Iris pigment epithelial cell (primary cell): Measurements from ENCODE around the gene USP24.

ENCODE experiments used
- DNase-seq: peaks from one replicate; pipeline ENCODE4 v3.0.0-alpha.2; 2011; ENCODE audit warnings: low read depth

The USP24 gene

GRCh38 chr1:55215194-55216021 is at the start of gene USP24:
USP24 (minus strand) TSS chr1:55215364; CDS start chr1:55215113, 251 bp downstream.
- DNase-seq = peak; percentile 62

GRCh38 chr1:55262822-55263221 is 47.7 kb upstream of the USP24 start:
- DNase-seq = peak; percentile 91

DNA sequence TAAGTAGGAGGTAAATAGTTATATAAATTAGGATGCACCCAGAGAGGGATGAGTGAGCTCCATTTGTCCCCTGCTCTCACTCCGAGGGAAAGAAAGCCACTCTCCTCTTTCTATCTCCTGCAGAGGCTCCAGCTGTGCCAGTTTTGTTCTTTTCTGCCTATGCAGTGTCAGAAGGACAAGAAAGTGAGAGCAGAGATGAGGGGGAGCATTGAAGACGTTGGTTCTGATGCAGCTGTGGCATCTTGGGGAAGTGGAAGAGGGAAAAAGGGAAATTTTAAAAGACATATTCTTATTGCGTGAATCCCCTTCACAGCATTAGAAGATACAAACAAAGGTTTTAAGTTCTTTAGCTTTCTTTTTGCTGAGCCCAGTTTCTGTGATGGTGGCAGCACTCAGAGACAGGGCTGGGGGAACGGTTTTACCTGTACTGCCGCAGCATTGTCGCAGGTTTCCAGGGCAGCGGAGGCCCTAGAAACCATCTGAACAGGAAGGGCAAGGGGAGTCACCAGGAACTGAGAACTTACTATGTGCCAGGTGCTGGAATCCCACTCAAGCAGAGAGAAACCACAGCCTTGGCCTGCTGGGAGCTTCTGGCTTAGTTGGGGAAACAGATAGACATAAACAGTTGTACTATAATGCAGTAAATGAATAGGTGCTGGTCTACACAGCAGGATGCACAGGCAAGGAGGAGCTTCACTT is 44.9 kb upstream of the USP24 start:
- no peak for DNase-seq

GRCh38 chr1:55257958-55258357 is 42.8 kb upstream of the USP24 start:
- DNase-seq = peak; percentile 53

DNA sequence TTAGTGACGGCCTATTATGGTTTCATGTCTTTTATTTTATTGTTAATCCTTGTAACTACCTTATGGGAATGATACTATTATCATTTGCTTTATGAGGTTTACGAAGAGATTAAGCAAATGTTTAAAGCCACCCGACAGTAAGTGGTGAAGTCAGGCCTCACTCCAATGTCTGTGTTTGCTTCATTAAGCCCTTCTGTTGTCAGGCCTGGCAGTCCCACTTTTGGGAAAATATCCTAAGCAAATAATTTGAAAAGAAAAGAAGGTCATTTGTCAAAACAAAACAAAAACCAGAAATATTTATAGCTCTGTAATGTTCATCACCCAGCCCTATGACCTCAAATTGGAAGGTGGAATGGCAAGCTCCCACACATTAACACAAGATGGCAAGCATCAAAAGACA is 40.7 kb upstream of the USP24 start:
- DNase-seq = no peak

- no peak for DNase-seq
Measured at GRCh38 chr1:55252942-55253589, 37.9 kb upstream of the USP24 start.

- DNase-seq = no peak
Measured at GRCh38 chr1:55250399-55251075, 35.4 kb upstream of the USP24 start.

GRCh38 chr1:55249646-55250398 is 34.7 kb upstream of the USP24 start:
- DNase-seq = no peak

DNA sequence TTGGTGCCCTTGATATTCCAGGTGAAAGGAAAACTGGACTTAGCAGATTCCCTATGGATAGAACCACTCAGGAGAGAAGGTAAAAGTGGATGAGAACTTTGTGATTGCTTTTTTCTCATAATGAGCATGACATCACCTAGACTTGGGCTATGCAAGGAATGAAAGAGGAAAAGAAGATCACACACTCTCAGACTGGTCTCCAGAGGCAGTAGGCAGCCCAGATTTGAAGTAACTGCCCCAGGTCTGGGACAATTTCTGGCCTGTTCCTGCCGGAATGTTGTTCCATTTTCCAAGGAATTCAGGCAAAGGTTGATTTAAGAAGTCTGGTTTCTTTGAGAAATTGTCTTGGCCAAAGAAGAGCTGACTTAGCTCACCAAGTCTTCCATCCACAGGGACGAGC is 31.7 kb upstream of the USP24 start:
- no peak for DNase-seq

- no peak for DNase-seq
Measured at GRCh38 chr1:55246331-55246730, 31.2 kb upstream of the USP24 start.

DNA sequence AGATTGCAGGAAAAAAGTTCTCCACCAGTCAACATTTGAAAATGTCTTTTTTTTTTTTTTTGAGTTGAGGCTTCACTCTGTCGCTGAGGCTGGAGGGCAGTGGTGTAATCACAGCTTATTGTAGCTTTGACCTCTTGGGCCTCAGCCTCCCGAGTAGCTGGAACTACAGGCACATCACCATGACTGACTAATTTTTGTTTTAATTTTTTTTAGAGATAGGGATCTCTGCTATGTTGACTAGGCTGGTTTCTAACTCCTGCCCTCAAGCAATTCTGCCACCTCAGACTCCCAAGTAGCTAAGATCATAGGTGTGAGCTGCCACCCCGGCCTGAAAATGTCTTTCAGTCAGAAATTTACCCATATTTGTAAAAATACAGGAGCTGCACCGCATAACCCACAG is 30.6 kb upstream of the USP24 start:
- DNase-seq = peak; percentile 41

GRCh38 chr1:55244476-55245099 is 29.4 kb upstream of the USP24 start:
- peak; percentile 70 for DNase-seq

- no peak for DNase-seq
Measured at GRCh38 chr1:55243655-55244054, 28.5 kb upstream of the USP24 start.

- no peak for DNase-seq
Measured at GRCh38 chr1:55239548-55239947, 24.4 kb upstream of the USP24 start.

- peak; percentile 90 for DNase-seq
Measured at GRCh38 chr1:55235722-55236121, 20.6 kb upstream of the USP24 start.

DNA sequence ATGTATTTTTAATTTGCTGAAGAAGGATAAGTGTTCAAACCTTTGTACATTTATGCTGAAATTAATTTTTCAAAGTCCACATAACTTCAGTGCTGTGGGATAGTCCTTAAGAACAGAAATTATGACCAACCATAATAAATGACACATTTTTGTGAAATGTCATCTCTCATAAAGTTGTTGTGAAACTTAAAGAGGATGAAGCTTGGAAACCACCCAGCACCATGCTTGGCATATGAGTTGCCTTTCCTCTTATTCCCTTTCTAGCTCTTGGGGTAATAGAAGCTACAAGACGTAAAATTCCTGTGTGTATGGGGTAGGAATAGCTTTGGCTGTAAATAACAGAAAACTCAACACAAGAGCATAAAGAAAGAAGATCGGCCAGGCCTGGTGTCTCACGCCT is 18.9 kb upstream of the USP24 start:
- no peak for DNase-seq

- DNase-seq = no peak
Measured at GRCh38 chr1:55233145-55233777, 18.1 kb upstream of the USP24 start.

DNA sequence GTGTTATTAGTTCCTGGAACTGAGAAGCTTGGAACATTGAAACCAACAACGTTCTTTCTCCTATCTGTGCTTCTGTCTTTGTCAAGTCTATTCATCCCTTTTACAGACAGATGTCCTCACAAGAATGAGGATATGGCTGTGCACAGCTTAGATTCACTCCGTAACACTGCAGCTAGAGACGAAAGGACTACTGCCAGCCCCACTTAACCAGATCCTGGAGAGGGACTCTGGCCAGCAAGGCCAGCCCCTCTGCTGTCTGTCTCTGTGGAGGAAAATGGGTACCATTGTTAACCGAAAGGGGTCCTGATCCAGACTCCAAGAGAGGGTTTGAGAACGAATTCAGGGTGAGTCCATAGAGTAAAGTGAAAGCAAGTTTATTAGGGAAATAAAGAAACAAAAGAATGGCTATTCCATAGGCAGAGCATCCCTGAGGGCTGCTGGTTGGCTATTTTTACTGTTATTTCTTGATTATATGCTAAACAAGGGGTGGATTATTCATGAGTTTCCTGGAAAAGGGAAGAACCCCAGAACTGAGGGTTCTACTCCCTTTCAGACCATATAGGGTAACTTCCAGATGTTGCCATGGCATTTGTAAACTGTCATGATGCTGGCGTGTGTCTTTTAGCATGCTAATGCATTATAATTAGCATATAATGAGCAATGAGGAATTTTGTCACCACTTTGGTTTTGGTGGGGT is 17.4 kb upstream of the USP24 start:
- DNase-seq = no peak

DNA sequence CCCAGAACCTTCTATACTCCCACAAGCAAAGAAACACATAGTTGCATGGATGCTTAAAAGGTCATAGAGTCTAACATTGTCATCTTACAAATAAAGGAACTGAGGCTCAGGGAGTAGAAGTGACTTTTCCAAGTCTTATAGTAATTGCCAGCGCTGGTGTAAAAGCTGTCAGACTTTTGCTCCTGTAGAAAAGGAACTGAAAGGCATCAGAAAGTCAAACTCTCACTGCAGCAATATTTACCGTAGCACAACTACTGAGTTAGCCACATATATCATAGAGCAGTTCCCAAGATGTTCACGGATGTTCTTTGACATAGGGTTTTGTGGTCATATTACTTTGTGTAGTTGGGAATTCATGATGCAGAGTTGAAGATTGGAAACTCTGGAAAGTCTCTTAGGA is 16.6 kb upstream of the USP24 start:
- no peak for DNase-seq

- DNase-seq = no peak
Measured at GRCh38 chr1:55230659-55231058, 15.5 kb upstream of the USP24 start.
